IMR-90 (cell line): ENCODE results near the gene INO80D.
"Not testable (repeated sequence)": the region's sequence is repeated elsewhere in the genome, so short reads cannot be mapped to it uniquely, and the experiment has no call there.

Experiments
- CEBPB ChIP-seq: IDR thresholded peaks from 2 replicates; pipeline ENCODE4 v1.6.1; 2012; ENCODE audit warnings: low read depth, low read length, improper control_type of control experiment
- NFE2L2 ChIP-seq: fragments of 150-350 bp; IDR thresholded peaks from 2 replicates; pipeline ENCODE4 v1.6.1; 2016; ENCODE audit warnings: low read depth, mild to moderate bottlenecking, low read length
- POLR2A ChIP-seq: IDR thresholded peaks from 2 replicates; pipeline ENCODE4 v1.6.1; 2012; ENCODE audit warnings: mild to moderate bottlenecking, low read depth, low read length
- RCOR1 ChIP-seq: IDR thresholded peaks from 2 replicates; pipeline ENCODE4 v1.6.1; 2012; ENCODE audit warnings: mild to moderate bottlenecking, low read length, improper control_type of control experiment; ENCODE audit not compliant: insufficient replicate concordance
- TF ChIP-seq, protein P1 (sequence below): conservative IDR thresholded peaks from 2 replicates; pipeline ENCODE4 v1.5.1; 2012; ENCODE audit warnings: mild to moderate bottlenecking, low read depth, low read length, improper control_type of control experiment

DNA sequence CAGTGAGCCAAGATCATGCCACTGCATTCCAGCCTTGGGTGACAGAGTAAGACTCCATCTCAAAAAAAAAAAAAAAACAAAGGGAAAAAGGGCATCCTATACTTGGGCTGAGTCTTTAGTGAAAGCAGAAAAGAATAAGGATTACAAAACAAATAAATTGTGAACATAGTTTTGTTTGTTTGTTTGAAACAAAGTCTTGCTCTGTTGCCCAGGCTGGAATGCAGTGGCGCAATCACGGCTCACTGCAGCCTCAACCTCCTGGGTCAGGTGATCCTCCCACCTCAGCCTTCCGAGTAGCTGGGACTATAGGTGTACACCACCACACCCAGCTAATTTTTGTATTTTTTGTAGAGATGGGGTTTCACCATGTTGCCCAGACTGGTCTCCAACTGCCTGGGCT is 36.6 kb upstream of the INO80D start:
- TF ChIP-seq POLR2A, NFE2L2, RCOR1, CEBPB: not testable (repeated sequence)
- TF ChIP-seq, protein P1, sequence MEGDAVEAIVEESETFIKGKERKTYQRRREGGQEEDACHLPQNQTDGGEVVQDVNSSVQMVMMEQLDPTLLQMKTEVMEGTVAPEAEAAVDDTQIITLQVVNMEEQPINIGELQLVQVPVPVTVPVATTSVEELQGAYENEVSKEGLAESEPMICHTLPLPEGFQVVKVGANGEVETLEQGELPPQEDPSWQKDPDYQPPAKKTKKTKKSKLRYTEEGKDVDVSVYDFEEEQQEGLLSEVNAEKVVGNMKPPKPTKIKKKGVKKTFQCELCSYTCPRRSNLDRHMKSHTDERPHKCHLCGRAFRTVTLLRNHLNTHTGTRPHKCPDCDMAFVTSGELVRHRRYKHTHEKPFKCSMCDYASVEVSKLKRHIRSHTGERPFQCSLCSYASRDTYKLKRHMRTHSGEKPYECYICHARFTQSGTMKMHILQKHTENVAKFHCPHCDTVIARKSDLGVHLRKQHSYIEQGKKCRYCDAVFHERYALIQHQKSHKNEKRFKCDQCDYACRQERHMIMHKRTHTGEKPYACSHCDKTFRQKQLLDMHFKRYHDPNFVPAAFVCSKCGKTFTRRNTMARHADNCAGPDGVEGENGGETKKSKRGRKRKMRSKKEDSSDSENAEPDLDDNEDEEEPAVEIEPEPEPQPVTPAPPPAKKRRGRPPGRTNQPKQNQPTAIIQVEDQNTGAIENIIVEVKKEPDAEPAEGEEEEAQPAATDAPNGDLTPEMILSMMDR = not testable (repeated sequence)
